ENCODE data around the gene ERCC6.

The ERCC6 gene

DNA sequence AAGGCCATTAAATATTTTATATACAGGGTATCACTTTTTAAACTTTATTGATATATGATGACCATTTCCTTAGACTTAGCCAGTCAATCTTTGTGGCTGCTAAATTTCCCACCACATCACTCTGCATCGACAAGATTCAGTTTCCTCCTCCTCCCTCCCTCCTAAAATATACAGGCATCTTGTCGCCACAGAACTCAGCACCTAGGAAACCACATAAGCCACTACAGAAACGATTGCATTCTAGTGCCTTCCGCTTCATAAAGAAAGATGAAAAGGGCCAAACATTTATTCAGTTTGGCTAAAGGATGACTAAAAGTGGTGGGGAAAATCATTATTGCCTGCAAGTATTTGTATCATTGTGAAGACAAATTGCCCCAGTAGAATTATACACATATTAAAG is 30.7 kb downstream of the ERCC6 start:
- no peak for TF ChIP-seq CTCF (IDR thresholded peaks at IDR 0.05; ENCODE audit: unreplicated experiment in 3 of 3)
- Mint-ChIP-seq H3K36me3 (ENCODE audit: low read depth) (peaks cover 1% of the 10 kb centered on the region), H3K27me3 (ENCODE audit: low read depth) (no peaks in the 10 kb centered on the region), H3K27ac (no peak overlapping the region), H3K4me1 (peaks cover 2% of the 10 kb centered on the region), H3K4me3 (no peak overlapping the region), H3K9me3 (no peaks in the 10 kb centered on the region)

- H3K27ac Mint-ChIP-seq = no peak overlapping the region
- H3K36me3 Mint-ChIP-seq (ENCODE audit: low read depth) = peaks cover 8% of the 10 kb centered on the region
- H3K9me3 Mint-ChIP-seq = no peaks in the 10 kb centered on the region
- H3K27me3 Mint-ChIP-seq (ENCODE audit: low read depth) = no peaks in the 10 kb centered on the region
- no peak for TF ChIP-seq CTCF (IDR thresholded peaks at IDR 0.05; ENCODE audit: unreplicated experiment in 3 of 3)
- no peak overlapping the region for H3K4me3 Mint-ChIP-seq
- H3K4me1 Mint-ChIP-seq = peaks cover 15% of the 10 kb centered on the region
Observed at GRCh38 chr10:49505589-49505988, 33.3 kb downstream of the ERCC6 start.

GRCh38 chr10:49505076-49505475 is 33.8 kb downstream of the ERCC6 start:
- Mint-ChIP-seq H3K4me3 (no peak overlapping the region), H3K9me3 (no peaks in the 10 kb centered on the region), H3K36me3 (ENCODE audit: low read depth) (peaks cover 10% of the 10 kb centered on the region), H3K27me3 (ENCODE audit: low read depth) (no peaks in the 10 kb centered on the region), H3K4me1 (peaks cover 15% of the 10 kb centered on the region), H3K27ac (no peak overlapping the region)
- TF ChIP-seq CTCF (IDR thresholded peaks at IDR 0.05; ENCODE audit: unreplicated experiment in 3 of 3) = no peak

DNA sequence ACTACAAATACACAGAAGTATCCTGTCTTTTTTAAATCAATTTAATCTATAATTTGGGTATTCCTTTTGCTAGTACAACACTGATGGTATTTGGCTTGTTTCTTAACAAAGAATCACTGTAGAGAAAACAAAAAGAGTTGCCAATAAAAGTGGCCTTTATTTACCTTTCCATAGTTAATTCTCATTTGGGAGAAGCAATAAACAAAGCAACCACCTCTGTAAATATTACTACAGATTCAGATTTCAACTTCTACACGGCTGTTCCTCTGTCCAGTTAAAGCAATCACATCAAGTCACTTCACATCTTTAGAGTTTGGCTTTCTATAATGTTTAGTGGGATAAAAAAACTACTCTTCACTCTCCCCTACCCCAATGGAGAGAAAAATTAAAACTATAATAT is 34.4 kb downstream of the ERCC6 start:
- Mint-ChIP-seq H3K9me3 (no peaks in the 10 kb centered on the region), H3K27me3 (ENCODE audit: low read depth) (no peaks in the 10 kb centered on the region), H3K4me3 (no peak overlapping the region), H3K36me3 (ENCODE audit: low read depth) (peaks cover 10% of the 10 kb centered on the region), H3K27ac (no peak overlapping the region), H3K4me1 (peaks cover 15% of the 10 kb centered on the region)
- no peak for TF ChIP-seq CTCF (IDR thresholded peaks at IDR 0.05; ENCODE audit: unreplicated experiment in 3 of 3)

DNA sequence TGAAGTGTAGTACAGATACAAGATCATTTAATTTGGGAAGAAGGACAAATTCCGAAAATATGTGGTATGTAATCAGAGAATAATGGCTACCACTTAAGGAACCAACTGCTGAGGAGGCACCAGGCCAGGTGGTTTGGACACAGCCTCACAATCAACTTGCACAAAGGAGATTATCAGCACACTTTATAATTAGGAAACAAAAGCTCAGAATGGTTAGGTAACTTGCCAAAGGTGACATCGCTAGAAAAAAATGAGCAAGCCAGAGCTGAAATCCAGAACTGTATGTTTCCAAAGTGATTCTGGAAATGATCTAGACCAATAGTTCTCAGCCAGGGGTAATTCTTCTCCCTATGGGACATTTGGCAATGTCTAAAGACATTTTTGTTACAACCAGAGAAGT is 36.6 kb downstream of the ERCC6 start:
- Mint-ChIP-seq H3K4me1 (peaks cover 15% of the 10 kb centered on the region), H3K9me3 (no peaks in the 10 kb centered on the region), H3K27me3 (ENCODE audit: low read depth) (no peaks in the 10 kb centered on the region), H3K27ac (no peak overlapping the region), H3K36me3 (ENCODE audit: low read depth) (peaks cover 10% of the 10 kb centered on the region), H3K4me3 (no peak overlapping the region)
- TF ChIP-seq CTCF (IDR thresholded peaks at IDR 0.05; ENCODE audit: unreplicated experiment in 3 of 3) = no peak

GRCh38 chr10:49500412-49500811 is 38.5 kb downstream of the ERCC6 start:
- TF ChIP-seq CTCF (IDR thresholded peaks at IDR 0.05; ENCODE audit: unreplicated experiment in 3 of 3) = no peak
- H3K27ac Mint-ChIP-seq = no peak overlapping the region
- H3K4me1 Mint-ChIP-seq = peaks cover 15% of the 10 kb centered on the region
- no peak overlapping the region for H3K4me3 Mint-ChIP-seq
- no peaks in the 10 kb centered on the region for H3K9me3 Mint-ChIP-seq
- no peaks in the 10 kb centered on the region for H3K27me3 Mint-ChIP-seq (ENCODE audit: low read depth)
- H3K36me3 Mint-ChIP-seq (ENCODE audit: low read depth) = peaks cover 14% of the 10 kb centered on the region
